ENCODE measurements around the gene CD82.
A peak's percentile ranks its signal among the peaks of the same experiment; 100 is the strongest.

The CD82 gene

GRCh38 chr11:44577231-44577830 lies 11.9 kb downstream of the CD82 start:
- no peak for DNase-seq

GRCh38 chr11:44578279-44578678 lies 12.8 kb downstream of the CD82 start:
- DNase-seq: no peak

- DNase-seq: no peak
Observed at GRCh38 chr11:44579302-44579761, 13.9 kb downstream of the CD82 start.

GRCh38 chr11:44580701-44581100 lies 15.2 kb downstream of the CD82 start:
- no peak for DNase-seq

- no peak for DNase-seq
Observed at GRCh38 chr11:44581246-44581645, 15.8 kb downstream of the CD82 start.

GRCh38 chr11:44582641-44583352 lies 17.3 kb downstream of the CD82 start:
- no peak for DNase-seq

- no peak for DNase-seq
Observed at GRCh38 chr11:44583353-44583669, 17.8 kb downstream of the CD82 start.

- DNase-seq: no peak
Observed at GRCh38 chr11:44585421-44585820, 20.0 kb downstream of the CD82 start.

- DNase-seq: no peak
Observed at GRCh38 chr11:44589301-44589700, 23.8 kb downstream of the CD82 start.

- no peak for DNase-seq
Observed at GRCh38 chr11:44590769-44591168, 25.3 kb downstream of the CD82 start.

- DNase-seq: no peak
Observed at GRCh38 chr11:44591557-44591956, 26.1 kb downstream of the CD82 start.

GRCh38 chr11:44592125-44592940 lies 26.9 kb downstream of the CD82 start:
- DNase-seq: no peak

GRCh38 chr11:44593251-44593650 lies 27.8 kb downstream of the CD82 start:
- DNase-seq: no peak

GRCh38 chr11:44595006-44595405 lies 29.5 kb downstream of the CD82 start:
- no peak for DNase-seq

GRCh38 chr11:44595964-44596381 lies 30.5 kb downstream of the CD82 start:
- DNase-seq: no peak

GRCh38 chr11:44596525-44597276 lies 31.2 kb downstream of the CD82 start:
- peak; percentile 77 for DNase-seq

GRCh38 chr11:44597358-44598012 lies 32.0 kb downstream of the CD82 start:
- DNase-seq: no peak

GRCh38 chr11:44598831-44599230 lies 33.4 kb downstream of the CD82 start:
- DNase-seq: no peak

GRCh38 chr11:44600261-44600660 lies 34.8 kb downstream of the CD82 start:
- no peak for DNase-seq

GRCh38 chr11:44600839-44601383 lies 35.4 kb downstream of the CD82 start:
- no peak for DNase-seq

- no peak for DNase-seq
Observed at GRCh38 chr11:44601471-44602370, 36.3 kb downstream of the CD82 start.
